Measurements from ENCODE around the gene COX6B2.
"Not testable (repeated sequence)": the region's sequence is repeated elsewhere in the genome, so short reads cannot be mapped to it uniquely, and the experiment has no call there.

Gene COX6B2

DNA sequence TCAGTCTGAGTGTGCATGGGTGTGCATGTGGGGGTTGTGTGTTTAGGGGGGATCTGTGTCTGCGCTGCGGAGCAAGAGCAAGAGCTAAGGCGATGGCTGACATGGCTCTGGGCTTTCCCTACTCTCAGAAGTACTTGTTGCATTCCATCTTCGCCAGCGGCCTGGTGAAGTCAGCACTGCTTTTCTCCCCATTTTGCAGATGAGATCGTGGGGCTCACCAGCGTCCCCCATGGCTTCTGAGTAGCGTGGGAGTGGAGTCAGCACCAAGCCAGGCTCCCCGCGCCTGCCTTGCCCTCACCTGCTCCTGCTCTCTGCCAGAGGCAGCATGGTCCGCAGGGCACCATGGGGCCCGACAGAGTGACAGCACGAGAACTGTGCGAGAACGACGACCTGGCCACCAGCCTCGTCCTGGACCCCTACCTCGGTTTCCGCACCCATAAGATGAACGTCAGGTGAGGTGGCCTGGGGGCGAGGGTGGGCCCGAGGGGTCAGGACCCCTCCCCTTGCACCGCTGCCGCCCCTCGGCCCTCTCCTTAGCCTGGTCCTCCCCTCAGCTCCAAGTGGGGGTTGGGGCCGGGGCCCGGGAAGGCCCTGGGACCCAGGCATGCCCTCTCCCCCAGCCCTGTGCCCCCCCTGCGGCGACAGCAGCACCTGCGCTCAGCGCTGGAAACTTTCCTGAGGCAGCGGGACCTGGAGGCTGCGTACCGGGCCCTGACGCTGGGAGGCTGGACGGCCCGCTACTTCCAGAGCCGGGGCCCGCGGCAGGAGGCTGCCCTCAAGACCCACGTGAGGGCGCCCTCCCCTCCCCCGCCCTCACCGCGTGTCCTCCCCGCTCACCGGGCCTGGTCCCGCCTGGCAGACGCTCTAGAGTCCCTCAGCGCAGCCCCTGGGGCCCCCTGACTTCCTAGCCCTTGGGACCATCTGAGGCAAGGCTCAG is 12.7 kb downstream of the COX6B2 start:
- no peak for DNase-seq

DNA sequence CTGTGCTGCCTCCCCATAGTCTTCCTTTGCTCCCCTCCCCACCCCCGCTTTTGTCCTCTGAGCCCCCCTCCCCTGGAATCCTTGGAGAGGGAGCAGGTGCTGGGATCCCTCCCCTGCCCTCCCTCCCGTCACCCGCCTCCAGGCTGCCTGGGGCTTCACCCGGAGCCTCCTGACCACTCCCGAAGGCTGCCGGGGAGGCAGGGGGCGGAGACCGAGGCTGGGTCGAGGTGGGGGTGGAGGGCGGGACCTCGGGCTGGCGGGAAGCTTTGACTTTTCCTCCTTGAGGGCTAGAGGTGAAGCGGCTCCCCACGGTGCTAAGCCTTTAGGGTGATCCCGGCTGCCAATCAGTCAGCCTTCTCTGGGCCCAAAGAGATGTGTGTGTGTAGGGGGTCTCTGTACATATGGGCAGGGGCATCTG is 13.3 kb downstream of the COX6B2 start:
- DNase-seq = peak; percentile 33

DNA sequence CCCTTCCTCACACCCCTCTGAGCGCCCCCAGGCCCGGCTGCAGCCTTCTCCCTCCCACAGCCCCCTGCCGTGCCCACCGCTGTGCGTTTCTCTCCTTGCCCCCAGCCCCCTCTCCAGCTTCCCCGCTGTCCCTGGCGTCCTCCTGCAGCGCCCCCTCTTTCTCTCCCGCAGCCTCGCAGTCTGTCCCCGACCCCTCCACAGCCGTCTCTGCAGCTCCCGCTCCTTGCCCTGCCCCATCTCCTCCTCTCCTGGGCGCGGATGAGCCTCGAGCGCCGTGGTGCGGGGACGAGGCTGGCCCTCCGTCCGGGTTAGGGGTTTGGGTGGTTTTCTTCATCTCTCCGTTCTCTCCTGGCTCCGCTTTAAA is 13.8 kb downstream of the COX6B2 start:
- no peak for DNase-seq

DNA sequence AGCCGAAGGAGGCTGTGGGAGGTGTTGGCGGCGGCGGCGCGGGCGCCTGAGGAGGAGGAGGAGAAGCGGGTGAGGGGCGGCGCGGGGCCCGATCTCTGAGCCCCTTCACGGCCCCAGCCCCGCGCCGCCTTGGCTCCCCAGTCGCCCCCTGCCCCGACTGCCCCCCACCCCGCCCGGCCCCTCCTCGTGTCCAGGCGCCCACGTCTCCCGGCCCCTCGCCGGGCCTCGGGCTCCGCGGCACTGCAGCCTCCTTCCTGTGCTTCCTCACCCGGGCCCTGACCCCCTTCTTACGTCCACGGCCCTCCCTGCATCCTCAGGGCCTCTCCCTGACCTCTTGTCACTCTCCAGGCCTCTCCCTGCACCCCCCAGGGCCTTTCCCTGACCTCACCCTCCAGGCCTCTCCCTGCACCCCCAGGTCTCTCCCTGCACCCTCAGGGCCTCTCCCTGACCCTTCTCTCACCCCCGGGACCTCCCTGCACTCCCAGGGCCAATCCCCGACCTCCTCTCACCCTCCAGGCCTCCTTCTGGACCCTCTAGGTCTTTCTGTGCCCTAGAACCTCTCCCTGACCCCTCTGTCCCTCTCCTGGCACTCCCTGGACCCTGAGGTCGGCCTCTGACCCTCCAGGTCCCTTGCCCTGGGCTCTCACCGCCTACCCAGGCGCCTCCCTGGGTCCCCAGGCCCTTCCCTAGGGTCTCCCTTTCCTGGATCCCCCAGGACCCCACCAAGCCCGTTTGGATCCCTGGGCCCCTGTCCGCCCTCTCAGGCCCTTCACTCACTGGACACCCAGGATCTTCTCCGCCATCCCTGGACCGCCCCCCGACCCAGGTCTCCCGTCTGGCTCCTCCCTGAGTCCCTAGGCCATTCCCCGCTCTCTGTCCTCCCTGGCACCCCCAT is 14.4 kb downstream of the COX6B2 start:
- no peak for DNase-seq

DNA sequence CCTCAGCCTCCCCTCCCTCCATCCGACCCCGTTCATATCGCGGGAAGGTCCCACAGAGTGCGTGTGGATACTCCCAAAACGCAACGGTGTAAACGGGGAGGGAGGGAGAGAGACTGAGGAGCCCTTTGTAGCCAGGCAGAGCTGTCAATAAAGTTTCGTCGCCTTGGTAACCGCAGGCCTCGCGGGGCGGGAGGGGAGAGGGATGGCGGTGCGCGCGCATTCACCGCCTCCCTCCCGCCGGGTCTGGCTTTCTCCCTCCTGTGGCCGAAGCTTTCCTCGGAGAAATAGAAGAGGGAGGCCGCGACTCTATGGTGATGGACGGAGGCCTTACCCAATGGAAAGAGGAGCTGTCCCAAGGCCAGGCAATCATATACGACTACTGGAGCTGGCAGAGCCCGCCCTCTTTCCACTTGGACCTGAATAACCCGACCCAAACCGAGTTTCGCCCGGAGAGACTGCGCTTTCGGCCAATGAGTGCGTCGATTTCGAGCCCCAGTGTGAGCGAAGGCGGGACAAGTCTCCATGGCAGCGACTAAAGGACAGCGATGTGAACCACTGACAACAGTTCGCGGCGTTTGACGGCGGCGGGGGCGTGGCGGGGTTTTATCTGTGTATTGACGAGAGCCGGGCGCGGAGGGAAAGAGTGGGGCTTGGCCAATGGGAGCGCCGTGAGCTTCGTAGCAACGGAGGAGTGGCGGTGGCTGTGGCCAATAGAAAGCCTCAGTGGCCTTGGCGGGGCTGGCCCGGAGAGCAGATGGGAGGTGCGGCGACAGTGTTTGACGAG is 15.2 kb downstream of the COX6B2 start, which contains the start of gene KMT5C:
Gene KMT5C, plus strand, starts transcription at position 772 of the 784 bp plus-strand sequence. CDS start 2,061 bp downstream, outside the sequence.
- peak; percentile 100 for DNase-seq

DNA sequence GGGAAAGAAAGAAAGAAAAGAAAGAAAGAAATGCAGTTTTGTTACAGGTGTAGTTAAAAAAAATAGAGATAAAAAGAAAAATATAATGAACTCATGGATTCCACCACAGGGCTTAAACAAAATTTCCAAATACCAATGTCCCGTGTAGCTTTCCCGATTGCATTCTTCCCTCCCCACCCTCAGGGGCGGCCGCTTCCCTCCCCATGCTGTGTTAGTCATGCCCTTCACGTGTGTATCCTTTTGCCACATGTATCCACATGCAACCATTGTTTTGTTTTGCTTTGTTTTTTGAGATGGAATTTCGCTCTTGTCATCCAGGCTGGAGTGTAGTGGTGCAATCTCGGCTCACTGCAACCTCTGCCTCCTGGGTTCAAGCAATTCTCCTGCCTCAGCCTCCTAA is 18.4 kb downstream of the COX6B2 start:
- DNase-seq = no peak

DNA sequence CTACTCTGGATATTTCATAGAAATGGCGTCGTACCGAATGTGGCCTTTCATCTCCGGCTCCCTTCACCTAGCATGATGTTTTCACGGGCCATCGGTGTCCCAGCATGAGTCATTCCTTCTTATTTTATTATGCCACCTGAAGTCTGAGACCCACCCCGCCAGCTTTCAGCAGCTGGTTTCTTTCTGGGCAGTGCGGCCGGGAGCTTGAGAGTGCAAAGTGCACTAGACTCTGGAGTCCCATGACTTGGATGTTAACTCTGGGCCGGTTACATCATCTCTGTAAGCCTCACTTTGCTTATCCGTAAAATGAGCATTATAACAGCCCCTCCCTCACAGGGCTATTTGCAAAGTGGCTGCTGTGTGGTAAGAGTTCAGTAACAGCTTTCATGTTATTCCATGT is 20.6 kb downstream of the COX6B2 start:
- DNase-seq = no peak

DNA sequence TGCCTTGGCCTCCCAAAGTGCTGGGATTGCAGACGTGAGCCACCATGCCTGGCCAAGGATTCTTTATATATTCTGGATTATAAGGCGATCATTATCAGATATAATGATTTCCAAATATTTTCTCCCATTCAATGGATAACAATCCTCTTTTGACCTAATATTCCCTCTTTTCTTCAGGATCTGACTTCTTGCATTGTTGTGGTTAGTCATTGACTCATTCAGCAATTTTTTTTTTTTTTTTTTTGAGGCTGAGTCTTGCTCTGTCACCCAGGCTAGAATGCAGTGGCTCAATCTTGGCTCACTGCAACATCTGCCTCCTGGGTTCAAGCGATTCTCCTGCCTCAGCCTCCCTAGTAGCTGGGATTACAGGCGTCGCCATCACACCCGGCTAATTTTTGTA is 24.7 kb downstream of the COX6B2 start:
- not testable (repeated sequence) for DNase-seq

DNA sequence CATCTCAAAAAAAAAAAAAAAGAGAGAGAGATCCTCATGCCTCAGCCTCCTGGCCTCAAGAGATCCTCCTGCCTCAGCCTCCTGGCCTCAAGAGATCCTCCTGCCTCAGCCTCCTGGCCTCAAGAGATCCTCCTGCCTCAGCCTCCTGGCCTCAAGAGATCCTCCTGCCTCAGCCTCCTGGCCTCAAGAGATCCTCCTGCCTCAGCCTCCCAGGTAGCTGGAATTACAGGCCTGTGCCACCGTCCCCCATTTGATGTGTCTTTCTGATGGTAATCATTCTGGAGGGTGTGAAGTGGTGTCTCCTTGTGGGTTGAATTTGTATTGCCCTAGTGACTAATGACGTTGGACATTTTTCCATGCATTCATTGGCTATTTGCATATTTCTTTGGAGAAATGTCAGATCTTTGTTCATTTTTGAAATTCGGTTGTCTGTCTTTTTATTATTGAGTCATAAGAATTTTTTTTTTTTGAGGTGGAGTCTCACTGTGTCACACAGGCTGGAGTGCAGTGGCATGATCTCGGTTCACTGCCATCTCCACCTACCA is 25.7 kb downstream of the COX6B2 start:
- not testable (repeated sequence) for DNase-seq

DNA sequence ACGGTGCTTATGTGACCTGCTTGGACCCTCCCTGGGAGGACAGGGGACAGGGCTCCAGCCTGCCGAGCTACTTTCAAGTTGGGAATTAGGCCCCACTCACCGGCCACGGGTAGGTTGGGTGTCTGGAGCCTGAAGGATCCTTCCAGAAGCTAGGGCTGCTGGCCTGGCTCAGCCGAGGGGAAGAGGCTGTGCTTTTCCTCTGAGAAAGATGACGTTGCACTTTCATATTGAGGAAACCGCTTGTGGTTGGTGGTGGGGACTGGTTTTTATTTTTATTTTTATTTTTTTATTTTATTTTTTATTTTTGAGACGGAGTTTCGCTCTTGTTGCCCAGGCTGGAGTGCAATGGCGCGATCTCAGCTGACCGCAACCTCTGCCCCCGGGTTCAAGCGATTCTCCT is 29.3 kb downstream of the COX6B2 start, which contains the start of gene TMEM150B:
Gene TMEM150B, minus strand, starts transcription at position 170 of the 400 bp plus-strand sequence. CDS start 4,305 bp downstream, outside the sequence.
- DNase-seq = peak; percentile 2

DNA sequence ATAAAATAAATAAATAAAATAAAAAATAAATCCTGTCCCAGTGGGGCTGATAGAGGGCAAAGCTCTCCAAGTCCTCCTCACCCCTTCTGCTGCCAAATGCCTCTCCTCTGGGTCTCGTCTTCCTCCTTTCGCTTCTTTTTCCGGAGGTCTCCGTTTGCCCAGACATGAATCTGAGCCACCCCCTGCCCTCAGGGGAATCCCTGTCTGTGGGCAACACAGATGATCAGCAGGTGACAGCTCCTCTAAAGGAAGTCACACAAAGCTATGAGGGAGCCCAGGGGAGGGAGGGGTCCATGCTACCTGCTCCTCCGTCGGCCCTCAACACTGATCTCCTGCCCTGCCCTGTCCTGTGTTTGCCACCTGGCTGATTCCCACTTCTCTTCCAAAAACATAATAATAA is 29.9 kb downstream of the COX6B2 start:
- no peak for DNase-seq

DNA sequence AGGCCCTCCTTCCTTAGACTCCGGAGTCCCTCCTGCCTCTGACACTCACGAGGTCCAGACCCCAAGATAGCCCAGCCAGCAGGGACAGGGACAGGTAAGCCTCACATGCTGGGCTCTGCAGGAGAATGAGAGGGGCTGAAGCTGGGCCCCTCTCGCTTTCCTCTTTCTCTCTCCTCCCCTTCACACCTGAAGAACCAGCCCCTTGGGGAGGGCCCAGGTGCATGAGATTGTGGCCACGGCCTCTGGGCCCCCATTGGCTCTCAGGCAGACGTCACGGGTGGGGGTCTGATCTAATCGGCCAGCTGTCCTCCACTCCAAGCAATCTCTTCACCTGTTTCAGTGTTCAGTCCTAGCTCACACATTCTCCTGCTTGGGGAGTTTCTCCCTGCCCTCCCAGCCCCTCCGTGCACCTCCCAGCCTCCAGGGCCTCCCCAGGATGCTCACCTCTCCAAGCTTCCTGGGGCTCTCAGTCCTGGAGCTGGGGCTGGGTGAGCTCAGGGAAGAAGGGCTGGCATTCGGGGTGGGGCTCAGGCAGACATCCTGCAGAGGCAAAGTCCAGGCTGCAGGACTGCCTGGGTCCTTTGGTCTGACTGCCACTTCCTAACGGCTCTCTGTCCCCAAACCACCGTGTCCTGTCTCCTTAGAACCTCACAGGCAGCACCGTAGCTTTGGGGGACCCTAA is 32.2 kb downstream of the COX6B2 start:
- no peak for DNase-seq

DNA sequence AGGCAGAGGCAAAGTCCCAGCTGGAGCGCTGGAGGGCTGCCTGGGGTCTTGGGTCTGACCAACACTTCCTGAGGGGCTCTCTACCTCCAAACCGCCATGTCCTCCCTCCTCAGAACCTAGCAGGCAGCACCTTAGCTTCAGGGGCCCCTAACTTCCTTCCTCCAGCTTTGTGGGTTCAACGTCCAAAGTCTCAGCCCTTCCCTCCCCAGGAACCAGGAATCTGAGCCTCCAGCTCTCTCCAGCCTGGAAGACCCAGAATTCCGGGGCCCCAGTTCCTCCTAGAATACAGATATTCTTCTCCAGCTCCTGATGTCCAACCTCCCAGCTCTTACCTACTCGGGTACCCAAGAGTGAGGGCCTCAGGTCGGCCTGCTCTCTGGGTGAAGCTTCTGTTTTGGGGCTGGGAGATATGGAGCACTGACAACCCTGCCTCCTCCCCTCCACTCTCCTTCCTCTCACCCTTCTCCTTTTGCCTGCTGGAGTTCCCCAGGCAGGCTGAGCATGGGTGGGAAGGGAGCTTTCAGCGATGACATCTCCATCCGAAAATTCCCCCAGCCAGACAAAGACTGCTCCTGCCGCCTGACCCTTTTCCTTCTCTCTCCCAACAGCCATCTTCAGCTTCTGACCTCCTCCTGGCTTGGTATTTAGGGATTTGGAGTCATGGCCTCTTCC is 32.9 kb downstream of the COX6B2 start:
- no peak for DNase-seq

DNA sequence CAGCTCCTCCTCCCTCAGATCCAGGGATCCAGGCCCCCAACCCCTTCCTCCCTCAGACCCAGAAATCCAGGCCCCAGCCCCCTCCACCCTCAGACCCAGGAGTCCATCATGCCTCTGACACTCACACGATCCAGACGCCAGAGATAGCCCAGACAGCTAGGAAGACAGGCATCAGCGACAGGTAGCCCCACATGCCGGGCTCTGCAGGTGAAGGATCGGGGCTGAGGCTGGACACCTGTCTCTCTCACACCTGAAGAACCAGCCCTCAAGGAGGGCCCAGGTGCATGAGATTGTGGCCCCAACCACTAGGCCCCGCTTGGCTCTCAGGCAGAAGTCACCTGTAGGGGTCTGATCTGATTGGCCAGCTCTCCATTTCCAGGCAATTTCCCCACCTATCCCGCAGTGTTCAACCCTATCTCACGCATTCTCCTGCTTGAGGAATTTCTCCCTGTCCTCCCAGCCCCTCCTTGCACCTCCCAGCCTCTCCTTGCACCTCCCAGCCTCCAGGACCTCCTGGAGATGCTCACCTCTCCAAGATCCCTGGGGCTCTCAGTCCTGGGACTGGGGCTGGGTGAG is 33.6 kb downstream of the COX6B2 start:
- no peak for DNase-seq

DNA sequence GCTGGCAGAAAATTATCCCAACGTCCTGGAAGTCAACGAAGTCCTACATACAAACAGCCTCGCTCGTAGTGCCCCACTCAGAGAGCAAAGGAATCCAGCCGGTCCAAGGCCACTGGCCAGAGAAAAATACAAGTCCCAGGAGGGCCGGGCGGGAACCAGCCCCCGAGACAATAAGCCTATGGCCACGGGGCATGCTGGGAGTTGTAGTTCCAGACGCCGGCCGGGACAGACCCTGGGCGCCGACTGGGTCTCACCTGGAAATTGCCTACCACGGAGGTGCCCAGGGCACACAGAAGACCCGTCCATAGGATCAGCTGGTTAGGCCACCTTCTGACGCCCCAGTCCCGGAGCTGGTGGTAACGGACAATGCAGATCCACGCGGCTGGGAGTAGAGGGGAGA is 34.7 kb downstream of the COX6B2 start:
- DNase-seq = no peak

DNA sequence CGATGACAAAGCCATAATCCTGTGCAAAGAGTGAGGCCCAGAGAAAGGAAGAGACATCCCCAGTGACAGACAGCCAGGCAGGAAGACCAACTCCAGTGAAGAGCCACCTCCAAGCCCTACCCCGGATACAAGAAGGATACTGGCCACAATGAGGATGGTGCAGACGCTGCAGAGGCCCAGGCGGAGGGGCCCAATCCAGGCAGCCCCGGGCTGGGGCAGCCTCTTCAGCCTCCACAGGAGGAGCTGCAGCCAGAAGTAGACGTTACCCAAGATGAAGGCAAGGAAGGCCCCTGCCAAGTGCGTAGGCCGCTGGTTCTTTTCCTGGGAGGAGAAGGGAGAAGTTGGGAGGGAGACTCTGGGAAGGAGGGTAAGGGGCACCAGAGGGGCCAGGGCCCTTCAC is 37.9 kb downstream of the COX6B2 start:
- no peak for DNase-seq

DNA sequence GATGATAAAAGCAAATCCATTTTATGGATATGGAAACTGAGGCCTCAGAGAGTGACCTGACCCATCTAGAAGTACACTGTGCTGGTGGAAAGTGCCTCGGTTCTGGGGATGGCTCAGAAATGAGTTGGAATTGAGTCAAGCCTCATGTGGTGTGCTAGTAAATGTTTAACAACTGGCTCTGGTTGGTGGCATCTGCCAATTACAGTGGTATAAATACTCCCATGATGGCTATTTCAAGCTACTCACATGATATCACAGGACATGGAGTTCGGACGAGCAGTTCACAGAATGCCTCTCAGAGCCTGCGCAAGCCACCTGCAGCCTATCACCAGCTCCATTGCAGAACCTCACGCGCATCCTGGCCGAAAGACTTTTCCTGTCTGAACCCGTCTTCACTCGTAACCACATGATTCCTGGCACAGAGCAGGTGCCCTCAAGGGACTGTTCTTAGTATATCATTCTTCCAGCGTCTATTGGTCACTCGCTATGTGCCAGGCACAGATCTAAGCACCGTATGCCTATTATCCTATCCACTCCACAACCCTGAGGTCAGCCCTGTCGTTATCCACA is 38.5 kb downstream of the COX6B2 start:
- DNase-seq = no peak

DNA sequence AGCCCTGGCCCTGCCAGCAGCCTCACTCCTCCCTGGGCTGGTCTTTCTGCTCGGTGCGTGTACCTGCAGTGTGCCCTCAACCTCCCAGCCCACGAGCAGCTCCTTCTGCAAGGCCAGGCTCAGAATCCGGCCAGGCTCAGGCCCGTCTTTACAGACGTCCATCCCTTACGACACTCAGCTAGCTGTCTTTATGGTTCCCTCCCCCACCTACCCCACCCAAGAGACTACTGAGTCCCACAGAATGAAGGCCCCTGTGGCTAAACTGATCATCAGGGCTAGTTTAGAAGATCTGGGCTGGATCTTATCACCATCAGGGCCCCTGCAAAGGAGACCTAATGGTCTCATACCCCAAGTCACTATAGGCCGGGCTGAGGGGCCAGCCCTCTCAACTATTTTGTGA is 40.1 kb downstream of the COX6B2 start:
- DNase-seq = no peak

DNA sequence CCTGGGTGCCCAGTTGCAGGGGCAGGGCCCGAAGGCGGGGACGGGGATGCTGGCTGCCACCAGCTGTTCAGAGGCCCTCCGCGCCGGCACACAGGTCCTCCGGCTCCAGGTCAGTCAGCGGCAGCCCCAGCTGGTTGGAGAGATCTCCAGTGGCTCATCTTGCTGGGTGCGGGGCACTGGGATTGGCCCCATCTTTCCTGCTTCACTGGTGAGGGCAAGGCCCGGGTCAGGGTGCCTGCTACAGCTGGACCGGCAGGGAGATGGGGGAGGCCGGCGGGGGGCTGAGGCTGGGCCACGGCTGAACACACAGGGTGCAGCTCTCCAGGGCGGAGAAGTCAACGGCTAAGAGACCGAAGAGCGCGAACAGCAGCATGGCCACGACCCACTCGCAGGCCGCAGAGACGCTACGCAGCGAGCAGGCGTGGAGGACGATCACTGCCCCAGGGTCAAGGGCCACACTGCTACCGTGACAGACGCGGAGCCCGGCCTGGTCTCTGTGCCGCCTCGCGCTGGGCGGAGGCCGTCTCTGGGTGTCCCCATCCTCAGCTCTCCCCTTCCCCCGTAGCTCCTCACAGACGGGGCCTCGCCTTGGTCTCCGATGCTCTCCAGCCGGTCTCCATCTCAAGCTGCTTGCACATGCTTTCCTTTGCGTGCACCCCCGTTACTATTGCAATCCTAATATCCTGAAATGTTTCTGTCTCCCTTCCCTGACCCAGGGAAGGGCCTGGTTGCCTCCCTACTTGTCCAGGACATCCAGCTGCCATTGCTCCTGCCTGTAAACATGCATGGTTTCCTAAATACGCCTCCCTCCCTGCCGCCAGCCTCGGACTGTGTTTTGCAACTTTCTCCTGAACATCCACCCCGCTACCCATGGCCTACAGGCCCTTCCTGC is 41.7 kb downstream of the COX6B2 start:
- no peak for DNase-seq
